HT1080 (cell line): ENCODE measurements around the gene IBA57. TPM values are rescaled to one million over a fixed set of nuclear protein-coding genes. Genes with fewer than 3 reads are reported as not detected.

Source experiments
- DNase-seq: peaks from one replicate; pipeline ENCODE4 v3.0.0-alpha.2; 2015; ENCODE audit warnings: low read depth
- polyA plus RNA-seq, 2 experiments: library from polyadenylated mRNA; depleted of rRNA; stranded (reverse); fragments of >200 nt; gene quantifications; 2 replicates each; pipeline ENCODE4 v1.2.3, GENCODE V29; 2015
- total RNA-seq: library from RNA; depleted of rRNA; stranded (reverse); fragments of >200 nt; shearing (Covaris generic); gene quantifications from 2 replicates; pipeline ENCODE4 v1.2.3, GENCODE V29; 2014; rRNA removed

IBA57 gene
- 6.1 and 8.4 TPM in 2 replicates for total RNA-seq
- polyA plus RNA-seq (2015; cell fraction: cytosol; rRNA removed), result 4.1 and 5.4 TPM in 2 replicates
- polyA plus RNA-seq (2015; cell fraction: nucleus; rRNA removed), result 5.1 and 5.2 TPM in 2 replicates

- peak; percentile 97 for DNase-seq
Observed at GRCh38 chr1:228165372-228166169, at the start of gene IBA57. IBA57 (plus strand) TSS chr1:228165804; CDS start chr1:228165817, 13 bp downstream.

GRCh38 chr1:228117335-228117734 is 48.3 kb upstream of the IBA57 start:
- DNase-seq, result no peak

- DNase-seq, result no peak
Observed at GRCh38 chr1:228118040-228118439, 47.6 kb upstream of the IBA57 start.

- DNase-seq, result no peak
Observed at GRCh38 chr1:228120351-228120750, 45.3 kb upstream of the IBA57 start.

- peak; percentile 83 for DNase-seq
Observed at GRCh38 chr1:228120857-228121489, 44.6 kb upstream of the IBA57 start.

GRCh38 chr1:228122921-228123441 is 42.6 kb upstream of the IBA57 start:
- DNase-seq, result no peak

- DNase-seq, result no peak
Observed at GRCh38 chr1:228123505-228123904, 42.1 kb upstream of the IBA57 start.

GRCh38 chr1:228125185-228125584 is 40.4 kb upstream of the IBA57 start:
- DNase-seq, result no peak

GRCh38 chr1:228131766-228132165 is 33.8 kb upstream of the IBA57 start:
- DNase-seq, result no peak

GRCh38 chr1:228134591-228134990 is 31.0 kb upstream of the IBA57 start:
- no peak for DNase-seq

GRCh38 chr1:228136901-228137300 is 28.7 kb upstream of the IBA57 start:
- DNase-seq, result no peak

GRCh38 chr1:228139406-228139930 is 26.1 kb upstream of the IBA57 start:
- DNase-seq, result no peak

- DNase-seq, result peak; percentile 100
Observed at GRCh38 chr1:228139931-228140723, 25.5 kb upstream of the IBA57 start, which contains the start of gene GUK1. GUK1 (plus strand) TSS chr1:228140279; CDS start chr1:228140303, 24 bp downstream.

- no peak for DNase-seq
Observed at GRCh38 chr1:228140724-228141225, 24.8 kb upstream of the IBA57 start.

GRCh38 chr1:228141226-228142044 is 24.2 kb upstream of the IBA57 start:
- peak; percentile 59 for DNase-seq

- no peak for DNase-seq
Observed at GRCh38 chr1:228142155-228142691, 23.4 kb upstream of the IBA57 start.

GRCh38 chr1:228142701-228143136 is 22.9 kb upstream of the IBA57 start:
- no peak for DNase-seq

GRCh38 chr1:228143480-228144192 is 22.0 kb upstream of the IBA57 start:
- no peak for DNase-seq
